Retinal pigment epithelial cell (primary cell): ENCODE data around the gene NR1D2.

Experiments used
- DNase-seq: peaks from one replicate; pipeline ENCODE4 v3.0.0-alpha.2; 2010; ENCODE audit warnings: low read depth
- H3K4me3 ChIP-seq: 2 replicates; pipeline ENCODE4 v1.5.1; 2011; ENCODE audit warnings: mild to moderate bottlenecking, low read length, control low read depth, moderate library complexity
- CTCF ChIP-seq: conservative IDR thresholded peaks from 2 replicates; pipeline ENCODE4 v1.5.1; 2011; ENCODE audit warnings: low read depth, low read length, control low read depth, inconsistent platforms

The NR1D2 gene

GRCh38 chr3:23981136-23981535, 36.0 kb downstream of the NR1D2 start:
- DNase-seq: no peak
- TF ChIP-seq CTCF: no peak
- no peak overlapping the region for H3K4me3 ChIP-seq

GRCh38 chr3:23981955-23982354, 36.9 kb downstream of the NR1D2 start:
- no peak for DNase-seq
- no peak for TF ChIP-seq CTCF
- H3K4me3 ChIP-seq: no peak overlapping the region

GRCh38 chr3:23984934-23985333, 39.8 kb downstream of the NR1D2 start:
- no peak for DNase-seq
- H3K4me3 ChIP-seq: no peak overlapping the region
- no peak for TF ChIP-seq CTCF

GRCh38 chr3:23985747-23986544, 40.9 kb downstream of the NR1D2 start:
- DNase-seq: no peak
- no peak overlapping the region for H3K4me3 ChIP-seq
- no peak for TF ChIP-seq CTCF

- no peak overlapping the region for H3K4me3 ChIP-seq
- TF ChIP-seq CTCF: no peak
- DNase-seq: no peak
Measured at GRCh38 chr3:23987356-23987755, 42.3 kb downstream of the NR1D2 start.

- DNase-seq: no peak
- no peak overlapping the region for H3K4me3 ChIP-seq
- no peak for TF ChIP-seq CTCF
Measured at GRCh38 chr3:23991306-23991682, 46.2 kb downstream of the NR1D2 start.
